ENCODE results near the gene FHOD3.

Gene FHOD3

DNA sequence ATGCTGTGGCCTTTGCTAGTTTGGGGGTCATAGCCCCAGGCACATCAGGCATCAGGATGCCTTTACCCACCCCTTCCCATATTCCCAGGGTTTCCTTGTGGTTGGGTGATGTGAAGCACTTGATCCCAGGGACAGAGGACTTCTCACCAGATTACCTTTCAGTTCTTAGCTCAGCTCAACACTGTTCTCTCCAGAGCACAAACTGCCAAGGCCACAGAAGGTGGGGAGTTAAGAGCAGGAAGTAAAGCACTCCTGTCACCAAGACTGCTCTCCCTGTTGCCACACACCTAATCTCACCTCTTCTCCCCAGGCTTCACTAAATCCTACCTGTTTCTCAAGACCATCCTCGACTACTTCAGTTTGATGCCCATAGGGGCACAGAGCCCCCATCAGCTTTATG lies 25.9 kb downstream of the FHOD3 start:
- no peak for DNase-seq

GRCh38 chr18:36325846-36326245 lies 28.3 kb downstream of the FHOD3 start:
- DNase-seq, result no peak

DNA sequence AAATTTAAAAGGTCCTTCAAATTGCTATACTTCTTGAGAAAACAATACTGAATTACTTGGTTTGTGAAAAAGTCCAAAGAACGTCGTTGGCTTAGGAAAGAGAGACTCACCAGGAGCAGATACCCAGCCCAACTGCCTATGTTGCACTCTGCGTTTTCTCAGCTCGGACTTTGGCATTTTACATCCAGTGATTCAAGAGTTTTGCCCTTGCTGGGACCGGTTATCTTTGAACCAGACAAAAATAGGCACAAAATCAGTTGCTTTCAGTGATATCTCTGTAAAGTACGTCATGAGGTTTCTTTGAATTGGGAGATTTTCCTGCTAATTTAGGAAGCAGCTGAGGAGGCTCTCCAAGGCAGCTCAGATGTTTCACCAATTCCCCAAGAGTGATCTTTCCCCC lies 29.3 kb downstream of the FHOD3 start:
- no peak for DNase-seq

DNA sequence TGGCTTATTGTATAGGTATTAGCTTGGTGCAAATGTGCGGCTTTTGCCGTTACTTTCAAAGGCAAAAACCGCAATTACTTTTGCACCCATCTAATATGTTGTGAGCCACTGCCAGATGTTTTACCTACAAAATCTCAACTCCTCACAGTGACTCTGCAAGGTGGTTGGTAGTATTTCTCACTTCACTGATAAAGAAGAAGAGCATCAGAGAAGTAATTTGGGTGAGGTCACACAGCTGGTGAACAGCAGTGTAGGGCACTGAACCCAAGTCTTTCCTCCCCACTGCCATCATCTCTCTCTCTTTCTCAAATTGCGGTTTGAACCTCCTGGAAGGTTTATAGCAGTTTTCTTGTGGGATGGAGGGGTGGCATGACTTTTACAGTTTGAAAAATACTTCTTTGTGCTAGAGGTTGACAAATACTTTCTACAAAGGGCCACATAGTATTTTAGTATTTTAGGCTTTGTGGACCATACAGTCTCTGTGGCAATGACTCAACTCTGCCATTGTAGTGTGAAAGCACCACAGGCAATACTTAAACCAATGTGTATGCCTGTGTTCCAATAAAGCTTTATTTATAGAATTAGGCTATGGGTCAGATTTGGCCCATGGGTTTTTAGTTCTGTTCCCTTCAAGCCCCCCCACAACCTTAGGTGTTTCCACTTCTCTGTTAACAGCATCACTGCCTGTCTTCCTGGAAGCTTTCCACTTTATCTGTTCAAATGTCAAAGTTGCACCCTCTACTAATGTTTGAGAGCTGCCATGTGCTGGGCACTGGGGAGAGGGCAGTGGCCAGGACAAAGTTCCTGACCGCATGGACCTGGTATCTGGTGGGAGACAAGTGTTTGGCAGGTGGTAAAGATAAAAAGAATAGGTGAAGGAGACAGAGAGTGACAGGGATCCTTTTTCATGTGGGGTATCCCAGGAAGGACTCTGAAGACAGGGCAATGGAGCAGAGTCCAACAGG lies 30.1 kb downstream of the FHOD3 start:
- no peak for DNase-seq

DNA sequence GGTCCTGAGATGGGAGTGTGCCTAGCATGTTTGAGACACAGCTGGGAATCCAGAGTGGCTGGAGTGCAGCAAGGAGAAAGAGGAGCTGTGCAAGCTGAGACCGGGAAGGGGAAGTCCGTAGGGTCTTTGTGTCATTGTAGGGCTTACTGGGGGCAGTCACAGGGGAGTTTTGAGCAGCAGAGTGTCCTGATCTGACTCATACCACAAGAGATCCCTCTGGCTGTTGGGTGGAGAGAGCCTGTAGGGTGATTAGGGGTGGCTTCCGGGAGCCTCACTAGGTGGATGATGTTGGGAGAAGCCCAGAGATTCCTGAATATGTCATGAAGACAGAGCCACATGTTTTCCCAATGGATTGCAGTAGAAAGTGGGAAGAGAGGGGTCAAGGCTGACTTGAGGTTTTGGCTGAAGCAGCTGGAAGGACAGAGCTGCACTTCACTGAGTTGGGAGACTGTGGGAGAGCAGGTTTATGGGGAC lies 30.9 kb downstream of the FHOD3 start:
- DNase-seq, result no peak

- no peak for DNase-seq
These were observed 31.4 kb downstream of the FHOD3 start for GRCh38 chr18:36328916-36329315.

GRCh38 chr18:36329684-36330434 lies 32.3 kb downstream of the FHOD3 start:
- DNase-seq, result no peak

GRCh38 chr18:36330435-36331052 lies 33.0 kb downstream of the FHOD3 start:
- no peak for DNase-seq

- no peak for DNase-seq
These were observed 34.0 kb downstream of the FHOD3 start for GRCh38 chr18:36331521-36331971.

- no peak for DNase-seq
These were observed 35.9 kb downstream of the FHOD3 start for GRCh38 chr18:36333414-36333813.

DNA sequence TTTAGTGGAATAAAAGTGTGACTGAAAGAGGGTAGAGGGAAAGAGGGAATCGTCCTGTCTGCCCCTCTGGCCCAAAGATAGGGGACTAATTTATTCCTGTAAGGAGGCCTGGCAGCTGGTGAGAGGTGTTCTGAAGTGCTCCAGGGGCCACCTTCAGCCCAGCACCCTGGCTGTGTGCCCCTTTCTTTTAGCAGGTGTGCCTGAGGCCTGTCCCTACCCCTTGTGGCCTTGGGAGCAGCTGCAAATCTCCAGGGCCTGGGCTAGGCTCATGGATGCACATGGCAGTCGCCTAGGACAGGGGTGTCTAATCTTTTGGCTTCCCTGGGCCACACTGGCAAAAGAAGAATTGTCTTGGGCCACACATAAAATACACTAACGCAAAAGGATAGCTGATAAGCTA lies 37.3 kb downstream of the FHOD3 start:
- no peak for DNase-seq

GRCh38 chr18:36335476-36336279 lies 38.2 kb downstream of the FHOD3 start:
- DNase-seq, result no peak

DNA sequence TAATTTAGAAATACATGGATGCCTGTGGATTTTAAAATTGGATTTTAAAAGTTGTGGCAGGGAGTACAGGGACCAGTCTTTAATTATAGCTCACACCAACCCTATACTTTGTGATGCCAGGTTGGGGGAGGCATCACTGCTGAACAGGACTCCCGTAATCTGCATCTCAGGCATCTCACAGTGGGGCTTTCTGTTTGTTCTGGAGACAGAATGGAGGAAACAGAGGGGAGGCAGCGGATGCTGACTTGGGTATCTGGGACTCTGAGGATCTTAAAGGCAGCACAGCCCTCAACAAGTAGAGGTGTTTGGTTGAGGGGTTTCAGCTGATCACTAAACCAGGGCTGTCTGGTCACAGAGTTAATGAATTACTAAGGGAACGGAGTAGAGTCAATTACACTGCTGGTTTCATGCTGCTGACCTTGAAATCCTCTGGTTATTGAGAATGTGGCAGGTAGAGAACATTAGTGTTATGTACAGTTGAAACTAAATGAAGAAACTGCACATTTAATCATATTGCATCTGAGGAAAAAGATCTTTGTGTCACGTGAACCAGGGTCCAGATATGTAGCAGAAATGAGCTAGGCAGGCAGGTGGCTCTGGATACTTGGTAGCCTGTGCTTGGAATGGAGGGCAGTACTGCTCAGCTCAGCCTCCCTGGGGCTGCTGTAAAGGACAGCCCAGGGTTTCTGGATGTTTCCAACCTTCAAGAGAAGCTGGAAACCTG lies 40.3 kb downstream of the FHOD3 start:
- no peak for DNase-seq

DNA sequence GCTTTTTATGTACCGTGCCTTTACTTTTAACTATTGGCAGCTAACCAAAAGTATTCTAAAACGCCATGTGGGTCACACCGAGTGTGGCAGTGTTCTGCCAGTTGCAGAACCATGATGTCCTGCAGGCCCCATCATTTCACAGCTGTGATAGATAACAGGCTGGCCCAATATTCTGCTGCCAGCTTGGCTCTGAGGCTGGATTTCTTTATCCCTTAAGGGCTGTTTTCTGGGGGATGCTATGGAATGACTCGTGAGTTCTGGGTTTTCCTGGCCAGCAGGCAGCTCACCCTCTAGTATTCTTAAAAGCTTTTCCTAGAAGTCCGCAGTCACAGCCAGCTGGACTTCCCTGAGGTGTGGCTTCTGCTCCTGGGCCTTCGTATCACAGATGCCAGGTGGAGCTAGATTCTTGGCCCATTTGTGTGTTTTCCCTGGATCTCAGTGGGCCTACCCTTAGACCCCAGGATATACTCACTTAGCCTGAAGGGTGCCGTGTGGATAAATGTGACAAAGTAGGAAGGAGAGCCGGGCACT lies 41.0 kb downstream of the FHOD3 start:
- no peak for DNase-seq

GRCh38 chr18:36340246-36340645 lies 42.7 kb downstream of the FHOD3 start:
- no peak for DNase-seq

DNA sequence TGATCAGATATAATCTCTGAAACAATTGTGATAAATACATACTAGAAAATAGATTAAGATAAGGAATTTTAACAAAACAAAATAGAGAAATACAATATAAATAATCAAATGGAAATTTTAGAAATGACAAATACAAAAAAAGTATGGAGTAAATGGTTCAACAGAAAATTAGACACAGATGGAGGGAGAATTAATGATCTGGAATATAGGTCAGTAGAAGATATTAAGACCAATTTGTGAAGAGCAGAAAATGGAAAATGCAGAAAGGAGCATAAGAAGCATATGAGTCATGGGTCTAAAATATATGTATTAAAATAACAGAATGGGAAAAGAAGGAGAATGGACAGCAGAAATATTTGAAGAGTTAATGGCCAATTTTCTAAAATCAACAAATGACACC lies 44.4 kb downstream of the FHOD3 start:
- DNase-seq, result no peak

- DNase-seq, result no peak
These were observed 50.8 kb downstream of the FHOD3 start for GRCh38 chr18:36348331-36348730.

GRCh38 chr18:36348971-36349417 lies 51.5 kb downstream of the FHOD3 start:
- DNase-seq, result no peak

GRCh38 chr18:36349552-36349951 lies 52.0 kb downstream of the FHOD3 start:
- no peak for DNase-seq

DNA sequence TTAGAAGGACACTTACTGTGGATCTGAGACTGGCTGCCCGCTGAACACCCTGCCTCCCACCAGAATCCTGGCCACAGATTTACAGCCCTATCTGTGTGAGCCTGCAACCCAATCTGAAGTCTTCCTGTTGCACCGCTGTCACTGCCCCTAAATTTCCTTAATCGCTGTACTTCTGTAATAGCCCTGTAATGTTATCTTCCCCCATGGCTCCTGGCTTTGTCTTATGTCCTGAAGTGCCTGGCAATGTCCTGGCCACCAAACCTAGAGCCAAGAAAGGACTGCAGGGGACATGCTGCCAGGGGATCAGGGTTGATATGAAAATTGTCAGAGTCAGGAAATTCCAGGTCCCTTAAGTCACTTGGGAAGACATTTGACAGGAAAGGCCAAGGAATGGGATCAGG lies 52.7 kb downstream of the FHOD3 start:
- DNase-seq, result no peak

DNA sequence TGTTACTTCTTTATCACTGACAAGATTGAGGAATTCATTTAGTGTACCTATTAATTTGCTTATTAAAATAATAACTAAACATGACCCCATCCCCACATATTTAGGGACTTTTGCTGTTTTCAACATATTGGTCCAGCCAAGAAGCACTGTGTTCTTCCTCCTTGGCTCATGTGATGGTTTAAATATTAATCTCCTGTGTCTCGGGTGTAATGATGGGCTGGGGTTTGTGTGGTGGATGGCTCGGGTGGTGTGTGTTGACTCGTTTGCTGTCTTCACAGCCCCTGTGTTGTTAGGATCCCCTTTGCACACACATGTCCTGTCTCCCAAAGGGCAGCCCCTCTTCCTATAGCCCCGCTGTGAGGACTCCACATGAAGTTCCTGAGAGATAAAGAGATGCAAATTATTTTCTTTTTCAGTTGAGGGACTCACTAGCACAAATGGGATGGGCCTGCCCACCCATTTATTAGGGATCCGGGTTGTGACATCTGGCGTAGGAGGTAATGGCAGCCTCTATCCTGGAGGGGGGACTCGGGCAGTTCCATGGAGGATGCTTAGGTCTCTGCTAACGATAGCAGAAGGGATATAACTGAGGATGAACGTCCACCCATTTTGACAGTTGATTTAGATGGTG lies 53.4 kb downstream of the FHOD3 start:
- no peak for DNase-seq
